ENCODE measurements around the gene SLC34A1.

The SLC34A1 gene

DNA sequence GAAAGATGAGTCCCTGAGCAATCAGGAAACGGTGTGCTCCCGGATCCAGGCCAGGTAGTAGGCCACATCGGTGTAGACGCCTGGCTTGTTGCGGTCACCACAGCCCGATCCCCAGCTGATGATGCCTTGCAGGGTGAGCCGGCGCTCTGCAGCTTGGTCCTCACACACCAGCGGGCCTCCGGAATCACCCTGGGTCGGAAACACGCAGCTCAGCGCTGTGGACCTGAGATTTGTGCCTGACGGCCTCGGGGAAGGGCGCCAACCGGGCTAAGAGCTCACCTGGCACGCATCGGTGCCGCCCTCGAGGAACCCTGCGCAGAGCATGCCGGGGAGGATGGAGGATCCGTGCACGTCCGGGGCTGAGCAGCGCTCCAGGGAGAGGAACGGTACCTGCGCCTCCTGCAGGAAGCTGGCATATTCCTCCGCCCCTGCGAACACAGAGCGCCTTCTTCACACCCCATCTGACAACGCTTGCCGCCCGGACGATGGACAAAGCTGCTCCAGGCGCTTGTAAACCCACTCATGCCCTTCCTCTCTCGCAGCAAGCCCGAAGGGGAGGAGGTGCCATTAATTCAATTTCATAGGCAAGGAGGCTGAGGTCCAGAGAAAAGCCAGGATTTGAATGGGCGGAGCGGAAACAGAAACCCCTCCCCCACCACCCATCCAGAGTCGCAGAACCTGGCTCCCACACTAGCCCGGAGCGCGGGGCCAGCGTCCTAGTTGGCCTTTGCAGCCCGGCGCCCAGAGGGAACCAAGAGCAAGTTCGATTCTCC, 18.2 kb downstream of the SLC34A1 start:
- Histone ChIP-seq H3K4me1 (ENCODE audit: control insufficient read depth, insufficient read depth, low read length, poor library complexity, severe bottlenecking) (peaks cover 6% of the 10 kb centered on the region), H3K27ac (ENCODE audit: low read depth, low read length, severe bottlenecking) (no peak overlapping the region), H3K4me3 (ENCODE audit: extremely low read depth, insufficient read depth, low read length, poor library complexity, severe bottlenecking) (peak overlapping the region; percentile 43), H3K9me3 (ENCODE audit: control insufficient read depth, low read length) (no peaks in the 10 kb centered on the region), H3K36me3 (ENCODE audit: control insufficient read depth, insufficient read depth, low read length) (no peaks in the 10 kb centered on the region)
- WGBS, 2 experiments (ENCODE audit: insufficient coverage in 2 of 2): 13% methylated on average over 37 to 40 of the region's 49 CpGs

DNA sequence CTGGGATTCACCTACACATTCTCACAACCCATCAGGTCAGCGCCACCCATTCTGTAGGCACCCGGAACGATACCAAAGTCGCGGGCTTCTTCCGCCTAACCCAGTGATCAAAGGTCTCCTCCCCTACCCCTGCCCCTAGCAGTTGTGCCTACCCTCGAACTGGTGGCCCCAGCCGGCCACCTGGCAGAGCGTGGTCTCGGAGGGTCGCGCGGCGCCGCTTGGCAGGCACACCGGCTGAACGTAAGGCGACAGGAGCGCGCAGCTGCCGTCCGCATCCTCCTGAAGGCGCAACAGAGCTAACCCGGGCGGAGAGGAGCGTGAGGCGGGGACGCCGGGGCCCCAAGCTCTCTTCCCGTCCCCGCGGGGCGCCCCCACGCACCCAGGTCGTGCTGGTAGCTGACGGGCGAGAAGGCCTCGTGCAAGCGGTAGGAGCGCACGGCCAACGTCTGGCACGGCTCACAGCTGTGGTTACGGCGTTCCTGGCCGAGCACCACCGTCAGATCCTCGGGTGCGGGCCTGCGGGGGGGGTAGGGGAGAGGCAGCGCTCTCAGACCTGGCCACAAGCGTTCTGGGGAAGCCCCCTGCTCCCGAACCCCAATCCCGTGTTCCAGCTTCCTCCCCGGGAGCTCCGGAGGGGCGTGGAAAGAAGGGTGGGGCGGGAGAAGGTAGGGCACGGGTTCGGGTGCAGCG, 19.0 kb downstream of the SLC34A1 start:
- 3 to 4% methylated on average over 48 to 61 of the region's 61 CpGs for WGBS, 2 experiments (ENCODE audit: insufficient coverage in 2 of 2)

DNA sequence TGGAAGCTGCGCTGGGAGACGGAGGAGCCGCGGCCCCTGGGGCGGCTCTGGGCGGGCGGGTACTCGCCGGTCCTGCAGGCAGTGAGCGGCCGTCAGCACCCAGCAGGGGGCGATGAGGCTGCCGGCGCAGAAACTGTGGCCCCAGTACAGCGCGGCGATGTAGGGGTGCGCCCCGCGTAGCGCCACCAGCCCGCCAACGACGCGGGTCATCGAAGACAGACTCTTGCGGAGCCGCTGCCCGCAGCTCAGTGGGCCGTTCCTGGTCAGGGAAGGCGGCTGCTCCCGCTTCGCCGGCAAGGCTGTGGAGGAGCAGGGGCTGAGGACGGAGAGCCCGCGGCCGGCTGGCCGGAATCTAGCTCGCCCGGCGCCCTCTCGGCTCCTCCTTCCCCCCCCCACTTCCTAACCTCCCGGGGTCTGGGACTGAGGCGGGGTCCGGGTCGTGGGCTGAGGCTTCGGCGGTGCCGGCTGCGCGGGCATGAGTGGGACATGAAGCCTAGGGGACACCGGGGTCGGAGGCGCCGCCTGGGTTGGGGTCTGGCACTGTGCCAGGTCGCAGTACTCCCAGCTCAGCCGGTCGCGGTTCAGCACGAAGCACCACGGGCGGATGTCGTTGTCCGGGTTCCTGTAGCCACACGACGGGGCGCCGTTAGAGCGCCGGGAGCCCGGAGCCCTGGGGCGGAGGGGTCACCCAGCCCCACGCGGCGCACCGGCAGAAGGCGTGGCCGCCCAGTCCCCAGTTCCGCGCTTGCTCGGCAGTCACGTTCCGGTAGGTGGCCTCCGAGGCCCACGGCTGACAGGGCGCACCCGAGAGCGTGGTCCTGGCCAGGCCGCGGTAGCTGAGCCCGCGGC, 19.8 kb downstream of the SLC34A1 start:
- H3K9me3 ChIP-seq (ENCODE audit: control insufficient read depth, low read length): no peaks in the 10 kb centered on the region
- H3K4me3 ChIP-seq (ENCODE audit: extremely low read depth, insufficient read depth, low read length, poor library complexity, severe bottlenecking): peak overlapping the region; percentile 43
- WGBS, 2 experiments (ENCODE audit: insufficient coverage in 2 of 2): 2% methylated on average over 66 to 80 of the region's 93 CpGs
- H3K27ac ChIP-seq (ENCODE audit: low read depth, low read length, severe bottlenecking): no peak overlapping the region
- peaks cover 6% of the 10 kb centered on the region for H3K4me1 ChIP-seq (ENCODE audit: control insufficient read depth, insufficient read depth, low read length, poor library complexity, severe bottlenecking)
- no peaks in the 10 kb centered on the region for H3K36me3 ChIP-seq (ENCODE audit: control insufficient read depth, insufficient read depth, low read length)

More for the DNA sequence above, 19.0 kb downstream of the SLC34A1 start:
- H3K9me3 ChIP-seq (ENCODE audit: control insufficient read depth, low read length): no peaks in the 10 kb centered on the region
- H3K27ac ChIP-seq (ENCODE audit: low read depth, low read length, severe bottlenecking): no peak overlapping the region
- peaks cover 6% of the 10 kb centered on the region for H3K4me1 ChIP-seq (ENCODE audit: control insufficient read depth, insufficient read depth, low read length, poor library complexity, severe bottlenecking)
- no peaks in the 10 kb centered on the region for H3K36me3 ChIP-seq (ENCODE audit: control insufficient read depth, insufficient read depth, low read length)
- peak overlapping the region; percentile 43 for H3K4me3 ChIP-seq (ENCODE audit: extremely low read depth, insufficient read depth, low read length, poor library complexity, severe bottlenecking)

DNA sequence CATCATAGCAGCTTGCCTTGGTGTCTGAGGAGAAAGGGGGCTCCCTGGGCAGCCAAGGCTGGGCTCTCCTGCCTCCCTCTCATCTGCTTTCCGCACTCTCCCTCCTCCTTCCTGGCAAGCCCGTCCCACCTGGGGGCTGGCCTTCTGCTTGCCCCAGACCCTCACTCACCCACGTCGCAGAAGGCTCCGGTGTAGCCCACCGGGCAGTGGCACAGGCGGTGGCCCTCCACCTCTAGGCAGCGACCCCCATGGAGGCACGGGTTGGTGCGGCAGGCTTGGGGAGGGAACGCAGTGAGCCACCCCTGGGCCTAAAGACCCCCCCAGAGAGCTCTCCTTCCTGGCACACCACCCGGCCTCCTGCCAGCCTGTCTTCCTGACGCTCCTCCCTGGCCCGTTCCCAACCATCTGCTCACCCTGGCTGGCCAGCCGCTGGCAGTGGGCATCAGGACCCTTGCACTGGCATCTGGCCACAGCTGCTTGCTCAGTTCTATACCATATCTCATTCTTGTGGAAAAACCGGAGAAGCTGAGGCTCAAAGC, 20.5 kb downstream of the SLC34A1 start:
- Histone ChIP-seq H3K4me3 (ENCODE audit: extremely low read depth, insufficient read depth, low read length, poor library complexity, severe bottlenecking) (peak overlapping the region; percentile 43), H3K4me1 (ENCODE audit: control insufficient read depth, insufficient read depth, low read length, poor library complexity, severe bottlenecking) (peaks cover 6% of the 10 kb centered on the region), H3K36me3 (ENCODE audit: control insufficient read depth, insufficient read depth, low read length) (no peaks in the 10 kb centered on the region), H3K27ac (ENCODE audit: low read depth, low read length, severe bottlenecking) (no peak overlapping the region), H3K9me3 (ENCODE audit: control insufficient read depth, low read length) (no peaks in the 10 kb centered on the region)
- WGBS, 2 experiments (ENCODE audit: insufficient coverage in 2 of 2): 64 to 65% methylated on average over 10 to 13 of the region's 16 CpGs

DNA sequence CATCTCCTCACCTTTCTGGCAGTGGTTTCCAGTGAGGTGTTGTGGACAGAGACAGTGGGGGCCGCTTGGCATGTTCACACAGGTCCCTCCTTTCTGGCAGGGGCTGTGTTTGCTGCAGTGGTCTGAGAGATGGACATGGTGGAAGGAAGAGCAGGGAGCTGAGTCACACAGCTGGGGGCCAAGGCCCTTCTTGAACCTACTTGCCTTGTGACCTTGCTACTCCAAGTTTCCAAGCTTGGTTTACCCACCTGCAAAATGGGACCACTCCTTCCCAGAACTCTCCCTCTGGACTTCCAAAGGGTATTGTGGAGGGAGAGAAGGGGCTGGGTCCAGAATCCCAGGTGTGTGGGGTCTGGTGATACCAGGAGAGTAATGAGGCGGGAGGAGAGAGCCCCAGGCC, 21.1 kb downstream of the SLC34A1 start:
- Histone ChIP-seq H3K4me3 (ENCODE audit: extremely low read depth, insufficient read depth, low read length, poor library complexity, severe bottlenecking) (no peak overlapping the region), H3K9me3 (ENCODE audit: control insufficient read depth, low read length) (no peaks in the 10 kb centered on the region)
- 92 to 94% methylated on average over 2 of the region's 2 CpGs for WGBS, 2 experiments (ENCODE audit: insufficient coverage in 2 of 2)

DNA sequence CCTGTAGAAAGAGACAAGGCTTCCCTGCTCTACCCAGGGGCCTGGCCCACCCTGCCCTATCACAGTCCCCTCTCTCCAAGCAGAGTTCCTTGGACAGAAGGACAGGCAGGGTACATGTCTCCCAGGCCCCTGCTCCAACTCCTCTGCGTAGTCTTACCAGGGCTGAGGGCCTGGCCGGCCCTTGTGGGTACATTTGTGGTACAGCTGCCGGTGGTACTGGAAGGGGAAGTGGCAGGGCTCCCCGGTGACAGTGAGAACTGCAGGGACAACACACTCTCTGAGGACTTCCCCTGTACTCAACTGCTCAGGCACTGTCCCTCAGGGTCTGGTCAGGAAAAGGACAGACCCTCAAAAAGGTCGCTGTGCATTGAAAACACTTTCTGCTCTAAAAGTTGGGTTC, 21.6 kb downstream of the SLC34A1 start:
- H3K36me3 ChIP-seq (ENCODE audit: control insufficient read depth, insufficient read depth, low read length): no peaks in the 10 kb centered on the region
- H3K27ac ChIP-seq (ENCODE audit: low read depth, low read length, severe bottlenecking): no peak overlapping the region
- H3K9me3 ChIP-seq (ENCODE audit: control insufficient read depth, low read length): no peaks in the 10 kb centered on the region
- H3K4me1 ChIP-seq (ENCODE audit: control insufficient read depth, insufficient read depth, low read length, poor library complexity, severe bottlenecking): peaks cover 6% of the 10 kb centered on the region
- WGBS, 2 experiments (ENCODE audit: insufficient coverage in 2 of 2): 89% methylated on average over 4 to 5 of the region's 5 CpGs
- H3K4me3 ChIP-seq (ENCODE audit: extremely low read depth, insufficient read depth, low read length, poor library complexity, severe bottlenecking): no peak overlapping the region

More for the DNA sequence above, 21.1 kb downstream of the SLC34A1 start:
- Histone ChIP-seq H3K4me1 (ENCODE audit: control insufficient read depth, insufficient read depth, low read length, poor library complexity, severe bottlenecking) (peaks cover 6% of the 10 kb centered on the region), H3K27ac (ENCODE audit: low read depth, low read length, severe bottlenecking) (no peak overlapping the region), H3K36me3 (ENCODE audit: control insufficient read depth, insufficient read depth, low read length) (no peaks in the 10 kb centered on the region)

DNA sequence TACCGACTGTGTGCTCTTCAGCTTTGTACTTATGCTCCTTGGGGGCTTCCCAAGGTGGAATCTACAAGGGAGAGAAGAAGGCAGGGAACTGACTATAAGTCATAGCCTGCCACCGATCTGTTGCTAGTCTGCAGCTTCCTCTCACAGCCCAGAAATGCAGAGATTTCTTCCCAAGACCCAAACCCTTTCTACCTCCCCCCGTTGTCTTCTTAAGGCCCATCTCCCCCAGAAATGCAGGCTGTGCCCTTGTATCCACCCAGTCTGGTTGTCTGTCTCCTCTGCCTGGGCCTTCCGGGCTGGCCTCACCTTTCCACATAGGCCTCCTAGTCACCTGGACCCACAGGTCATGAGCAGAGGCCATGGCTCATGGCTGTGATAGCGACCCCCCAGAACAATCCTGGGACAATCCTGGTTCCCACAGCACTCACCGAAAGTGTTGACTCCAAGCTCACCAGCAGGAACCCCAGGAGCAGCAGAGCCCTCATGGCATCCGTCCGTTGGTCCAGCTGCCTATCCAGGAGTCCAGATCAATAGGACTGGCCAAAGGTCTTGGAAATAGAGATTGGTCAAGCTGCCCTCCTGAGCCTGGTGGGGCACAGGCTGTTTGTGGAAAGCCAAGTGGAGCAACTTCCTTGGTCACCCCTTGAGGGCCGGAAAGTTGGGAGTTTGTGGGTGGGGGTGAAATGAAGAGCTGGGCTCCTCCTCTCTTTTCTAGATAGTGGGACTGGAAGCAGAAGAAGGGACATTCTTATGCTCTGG, 25.0 kb downstream of the SLC34A1 start, which contains the start of gene F12:
TSS of gene F12 (minus strand) at position 522 of the 759 bp plus-strand sequence. CDS start at position 485, 37 bp downstream.
- no peaks in the 10 kb centered on the region for H3K36me3 ChIP-seq (ENCODE audit: control insufficient read depth, insufficient read depth, low read length)
- no peaks in the 10 kb centered on the region for H3K4me1 ChIP-seq (ENCODE audit: control insufficient read depth, insufficient read depth, low read length, poor library complexity, severe bottlenecking)
- no peak within 1 kb of the TSS for H3K27ac ChIP-seq (ENCODE audit: low read depth, low read length, severe bottlenecking)
- WGBS, 2 experiments (ENCODE audit: insufficient coverage in 2 of 2): 92 to 98% methylated on average over 7 to 9 of the region's 9 CpGs
- no peaks in the 10 kb centered on the region for H3K9me3 ChIP-seq (ENCODE audit: control insufficient read depth, low read length)
- H3K4me3 ChIP-seq (ENCODE audit: extremely low read depth, insufficient read depth, low read length, poor library complexity, severe bottlenecking): no peak within 1 kb of the TSS

DNA sequence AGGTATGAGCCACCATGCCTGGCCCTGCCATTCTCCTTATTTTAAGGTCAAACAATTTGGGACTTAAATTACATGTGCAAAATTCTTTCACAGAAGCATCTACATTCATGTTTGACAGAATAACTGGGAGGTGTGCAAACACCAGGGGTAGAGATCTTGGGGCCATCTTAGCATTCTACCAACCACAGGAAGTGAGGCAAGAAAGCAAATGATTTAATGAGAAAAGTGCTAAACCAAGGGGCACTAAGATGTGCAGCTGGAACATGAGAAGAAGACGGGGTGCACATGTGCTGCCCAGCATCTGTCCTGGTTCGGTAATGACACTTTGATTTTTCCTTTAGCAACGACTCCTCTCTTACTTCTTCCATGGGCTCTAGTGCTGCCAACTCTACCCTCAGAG, 26.3 kb downstream of the SLC34A1 start:
- WGBS, 2 experiments (ENCODE audit: insufficient coverage in 2 of 2): 83 to 94% methylated on average over 3 of the region's 3 CpGs
- no peak overlapping the region for H3K4me3 ChIP-seq (ENCODE audit: extremely low read depth, insufficient read depth, low read length, poor library complexity, severe bottlenecking)
- no peaks in the 10 kb centered on the region for H3K4me1 ChIP-seq (ENCODE audit: control insufficient read depth, insufficient read depth, low read length, poor library complexity, severe bottlenecking)
- no peaks in the 10 kb centered on the region for H3K36me3 ChIP-seq (ENCODE audit: control insufficient read depth, insufficient read depth, low read length)
- no peaks in the 10 kb centered on the region for H3K9me3 ChIP-seq (ENCODE audit: control insufficient read depth, low read length)
- no peak overlapping the region for H3K27ac ChIP-seq (ENCODE audit: low read depth, low read length, severe bottlenecking)

DNA sequence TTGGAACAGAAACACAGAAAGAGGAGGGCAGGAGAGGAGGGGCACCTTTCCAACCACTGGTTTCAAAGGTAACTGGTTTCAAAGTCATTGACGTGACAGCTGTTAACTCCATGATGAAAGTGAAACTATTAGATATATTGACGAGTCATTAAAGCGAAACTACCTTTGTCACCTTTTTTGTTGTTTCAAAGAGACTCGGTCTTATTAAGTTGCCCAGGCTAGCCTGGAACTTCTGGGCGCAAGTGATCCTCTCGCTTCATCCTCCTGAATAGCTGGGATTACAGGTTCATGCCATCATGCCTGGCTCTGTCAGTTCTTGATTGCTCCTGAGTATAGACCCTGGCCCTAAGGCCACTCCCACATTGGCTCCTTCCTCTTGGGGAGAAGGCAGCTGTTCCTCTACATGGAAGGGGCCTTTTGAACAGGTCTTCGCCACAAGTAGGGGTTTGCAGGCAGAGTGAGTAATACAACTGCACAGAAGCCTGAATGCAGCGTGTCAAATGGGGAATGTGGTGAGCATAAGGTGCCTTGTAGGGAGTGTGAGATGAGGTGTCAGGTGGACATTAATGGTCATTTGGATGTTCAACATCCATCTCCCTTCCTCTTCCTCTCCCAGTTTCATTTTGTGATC, 28.5 kb downstream of the SLC34A1 start:
- Histone ChIP-seq H3K36me3 (ENCODE audit: control insufficient read depth, insufficient read depth, low read length) (no peaks in the 10 kb centered on the region), H3K9me3 (ENCODE audit: control insufficient read depth, low read length) (no peaks in the 10 kb centered on the region), H3K4me1 (ENCODE audit: control insufficient read depth, insufficient read depth, low read length, poor library complexity, severe bottlenecking) (no peaks in the 10 kb centered on the region), H3K27ac (ENCODE audit: low read depth, low read length, severe bottlenecking) (no peak overlapping the region), H3K4me3 (ENCODE audit: extremely low read depth, insufficient read depth, low read length, poor library complexity, severe bottlenecking) (no peak overlapping the region)
- WGBS, 2 experiments (ENCODE audit: insufficient coverage in 2 of 2): 97 to 98% methylated on average over 6 to 7 of the region's 8 CpGs

Data from mesodermal cell (in vitro differentiated cells).